Stimulated activated CD8-positive, alpha-beta memory T cell treated with anti-CD3 and anti-CD28 coated beads, Interleukin-12 subunit alpha, Interleukin-12 subunit beta, amount 100 ng/mL, for 24 hours (primary cell): ENCODE data around the gene TLE4.
"Not testable (repeated sequence)": the region's sequence is repeated elsewhere in the genome, so short reads cannot be mapped to it uniquely, and the experiment has no call there.

ENCODE experiments used
- DNase-seq: peaks from one replicate; pipeline ENCODE4 v3.0.0-alpha.2; 2020; ENCODE audit errors: extremely low read depth

Gene TLE4

GRCh38 chr9:79571309-79572031 is at the start of gene TLE4:
TSS of gene TLE4 (plus strand) at chr9:79571965. CDS start at chr9:79572791, 826 bp downstream.
- peak; percentile 99 for DNase-seq

DNA sequence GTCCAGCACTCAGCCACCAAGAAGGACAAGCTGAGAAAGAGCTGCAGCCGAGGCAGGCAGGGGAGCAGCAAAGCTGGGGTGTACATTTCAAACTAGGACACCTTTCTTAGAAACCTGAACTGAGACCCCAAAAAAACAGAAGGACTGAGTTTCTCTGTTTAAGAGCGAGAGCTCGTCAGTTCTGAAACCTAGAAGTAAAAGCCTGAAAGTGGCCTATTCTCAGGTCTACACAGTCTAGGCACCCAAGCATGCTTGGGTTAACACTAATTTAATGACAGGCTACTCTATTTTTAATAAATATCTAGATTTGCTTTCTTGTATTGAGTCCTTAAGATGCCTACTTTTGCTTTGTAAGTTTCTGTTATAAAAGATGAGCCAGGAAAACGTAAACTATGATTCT is 49.0 kb upstream of the TLE4 start:
- no peak for DNase-seq

GRCh38 chr9:79524266-79524665 is 47.5 kb upstream of the TLE4 start:
- no peak for DNase-seq

DNA sequence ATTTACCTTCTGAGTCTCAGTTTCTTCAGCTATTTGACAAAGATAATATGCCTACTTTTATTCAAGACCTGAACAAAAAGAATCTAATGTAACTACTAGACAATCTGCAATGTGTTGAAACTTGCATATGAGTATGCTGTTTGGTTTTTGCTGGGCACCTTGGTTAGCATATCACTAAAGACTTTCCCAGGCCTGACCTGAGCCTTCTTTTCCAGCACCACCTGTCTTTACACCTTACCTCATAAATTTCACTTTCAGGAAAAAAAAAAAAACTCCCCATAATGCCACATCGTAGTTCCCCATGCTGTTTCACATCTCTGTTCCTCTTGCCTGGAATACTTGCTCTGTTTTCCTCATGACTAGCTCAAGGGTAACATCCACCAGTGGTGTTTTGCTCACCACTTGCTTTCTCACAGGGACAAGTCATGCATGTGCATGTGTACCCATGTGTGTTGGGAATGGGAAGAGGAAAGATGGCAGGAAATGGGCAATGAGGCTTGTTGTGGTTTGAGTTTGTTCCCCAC is 45.6 kb upstream of the TLE4 start:
- DNase-seq = no peak

DNA sequence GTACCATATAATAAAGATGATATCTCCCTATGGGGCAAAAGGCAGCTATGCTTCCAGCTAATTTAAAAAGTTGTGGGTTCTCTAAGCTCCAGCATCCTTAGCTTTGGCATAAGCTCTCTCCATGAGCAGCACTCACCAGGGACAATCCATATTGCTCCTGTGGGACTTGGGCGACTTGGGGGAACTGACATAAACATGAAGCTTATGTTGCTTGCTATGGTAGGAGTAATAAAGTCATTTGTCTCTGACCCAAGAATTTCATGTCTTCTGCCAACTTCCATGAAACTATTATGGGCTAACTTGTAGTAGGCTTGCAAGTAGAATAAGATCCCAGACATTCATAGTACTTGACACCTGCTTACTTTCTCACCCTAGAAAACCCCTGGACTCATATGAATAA is 36.2 kb upstream of the TLE4 start:
- no peak for DNase-seq

GRCh38 chr9:79537838-79538237 is 33.9 kb upstream of the TLE4 start:
- no peak for DNase-seq

DNA sequence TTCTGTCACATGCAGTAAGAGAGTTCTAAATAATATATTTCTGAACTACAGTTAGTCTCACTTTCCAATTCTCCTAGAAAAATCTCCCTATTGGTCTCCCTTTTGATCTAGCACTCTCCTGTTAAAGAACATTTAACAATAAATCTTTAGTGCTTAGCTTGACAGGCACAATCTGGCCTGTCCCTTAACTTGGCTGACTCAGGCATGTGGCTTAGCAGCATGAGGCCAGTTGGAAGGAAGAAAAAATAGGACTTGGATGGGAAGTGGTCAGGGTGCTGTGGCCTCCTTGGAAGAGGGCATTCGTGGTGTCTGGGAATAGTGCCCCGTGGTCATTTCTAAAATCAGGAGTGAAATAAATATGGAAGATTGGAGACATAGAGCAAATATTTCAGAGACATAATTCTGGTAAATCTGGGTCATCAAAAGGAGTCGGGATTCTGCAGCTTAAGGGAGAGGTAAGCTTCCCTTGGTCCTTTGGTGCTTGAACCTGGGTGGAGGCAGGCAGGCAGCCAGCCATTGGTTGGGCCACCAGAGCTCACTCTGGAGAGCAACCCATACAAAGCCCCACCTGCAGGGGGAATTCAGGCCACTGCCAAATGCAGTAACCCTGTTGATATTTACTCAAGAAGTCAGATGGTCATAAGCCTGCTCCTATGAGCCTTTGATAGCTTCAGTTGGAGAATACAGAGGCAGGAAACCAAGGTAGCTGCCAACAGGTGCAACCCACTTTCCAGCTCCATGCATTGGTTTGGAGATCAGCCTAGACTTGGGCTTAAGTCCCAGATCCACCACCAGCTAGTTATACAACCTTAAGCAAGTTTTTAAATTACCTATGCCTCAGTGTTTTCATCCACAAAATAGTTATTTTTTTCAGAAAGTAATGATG is 28.8 kb upstream of the TLE4 start:
- no peak for DNase-seq

GRCh38 chr9:79544375-79544774 is 27.4 kb upstream of the TLE4 start:
- DNase-seq = not testable (repeated sequence)

- DNase-seq = no peak
These were observed 20.2 kb upstream of the TLE4 start for GRCh38 chr9:79551586-79551985.

DNA sequence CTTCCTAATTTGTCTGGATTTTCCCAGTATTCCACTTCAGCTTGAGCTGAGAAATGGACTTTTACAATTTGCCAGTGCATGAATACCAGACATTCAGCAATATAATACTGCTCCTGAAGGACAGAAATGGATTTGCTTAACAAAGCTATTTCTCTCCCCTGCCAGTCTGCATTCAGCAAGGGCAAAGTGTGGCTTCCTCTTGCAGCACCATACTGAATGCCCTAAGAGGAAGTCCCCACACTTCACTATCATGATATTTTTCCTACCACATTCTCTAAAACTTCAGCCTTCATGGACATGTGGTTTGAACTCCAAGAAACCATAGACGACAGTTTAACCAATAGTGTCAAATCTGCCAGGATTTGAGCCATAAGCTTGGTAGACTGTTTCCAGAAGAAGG is 19.8 kb upstream of the TLE4 start:
- no peak for DNase-seq

GRCh38 chr9:79555474-79556089 is 16.2 kb upstream of the TLE4 start:
- no peak for DNase-seq

DNA sequence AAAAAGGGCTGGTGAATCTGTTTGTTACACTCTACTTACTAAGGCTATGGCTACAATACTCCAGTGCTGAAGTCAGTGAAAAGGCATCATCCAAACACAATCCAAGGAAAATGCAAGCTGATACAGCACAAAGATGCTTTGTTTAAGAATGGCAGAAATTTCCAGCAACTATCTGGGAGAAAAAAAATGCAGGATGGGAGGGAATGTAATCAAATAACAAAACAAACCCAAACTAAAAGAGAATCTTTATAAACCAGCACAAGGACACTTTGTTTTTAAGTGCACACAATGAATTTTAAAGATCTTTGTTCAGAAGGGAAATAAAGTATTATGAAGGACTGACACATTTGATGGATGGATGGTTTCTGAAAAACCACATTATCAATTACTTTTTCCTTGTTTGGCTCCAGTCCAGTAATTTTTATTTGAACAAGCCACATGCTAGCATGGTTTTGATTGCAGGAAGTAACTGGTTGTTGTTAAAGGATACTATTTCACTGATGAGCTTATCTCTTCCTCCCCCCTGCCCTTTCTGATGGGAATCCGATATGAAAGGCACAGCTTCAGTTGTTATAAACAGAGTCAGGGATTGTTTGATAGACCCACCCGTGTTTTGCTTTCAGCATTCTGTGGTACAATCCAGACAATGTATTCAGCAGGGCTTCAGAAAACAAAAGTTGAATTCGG is 12.1 kb upstream of the TLE4 start:
- no peak for DNase-seq

DNA sequence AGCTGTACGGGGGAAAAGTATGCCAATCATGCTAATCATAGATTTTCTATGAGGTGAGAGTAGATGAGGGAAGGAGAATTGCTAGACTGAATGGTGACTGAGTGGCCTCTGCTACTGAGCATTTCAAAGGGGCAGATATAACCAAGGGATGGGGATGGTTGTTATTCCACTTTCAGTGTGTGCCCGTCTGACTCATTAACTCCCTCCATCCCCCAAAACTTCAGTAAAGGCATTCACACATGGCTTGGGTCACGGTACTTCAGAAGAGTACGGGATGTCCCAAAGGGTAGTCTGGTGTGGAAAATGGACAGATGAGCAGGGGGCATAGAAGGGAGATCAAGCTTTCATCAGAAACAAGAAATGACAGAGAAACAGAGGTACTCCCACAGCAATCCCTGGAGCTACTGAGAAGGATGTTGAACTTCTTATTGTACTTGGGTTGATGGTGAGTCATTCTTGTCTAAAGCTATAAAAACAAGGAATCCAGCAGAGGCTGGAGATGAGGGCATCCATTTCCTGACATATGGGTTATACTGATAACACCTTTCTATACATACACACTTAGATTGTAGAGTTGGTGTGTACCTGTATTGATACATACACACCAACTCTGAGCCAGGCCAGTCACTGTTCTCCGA is 8.9 kb upstream of the TLE4 start:
- DNase-seq = no peak

GRCh38 chr9:79564105-79564504 is 7.7 kb upstream of the TLE4 start:
- no peak for DNase-seq

DNA sequence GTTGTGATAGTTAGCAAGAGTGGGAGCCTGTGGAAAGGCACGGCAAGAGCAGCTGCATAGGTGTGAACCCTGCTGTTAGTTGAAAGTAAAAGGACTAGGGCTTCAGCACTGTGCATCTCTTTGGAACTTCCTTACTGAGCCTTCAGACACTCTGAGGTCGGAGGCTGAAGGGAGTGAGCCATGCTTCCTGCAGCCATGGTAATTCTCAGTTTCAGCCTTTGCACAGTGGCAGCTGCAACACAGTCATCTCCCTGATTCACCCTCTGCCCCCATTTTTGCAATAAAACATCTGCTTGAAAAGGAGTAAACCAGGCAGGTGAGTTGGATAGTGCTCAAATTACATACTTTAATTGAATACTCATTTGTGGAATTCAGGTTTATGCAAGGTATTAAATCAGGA is 6.5 kb upstream of the TLE4 start:
- no peak for DNase-seq

DNA sequence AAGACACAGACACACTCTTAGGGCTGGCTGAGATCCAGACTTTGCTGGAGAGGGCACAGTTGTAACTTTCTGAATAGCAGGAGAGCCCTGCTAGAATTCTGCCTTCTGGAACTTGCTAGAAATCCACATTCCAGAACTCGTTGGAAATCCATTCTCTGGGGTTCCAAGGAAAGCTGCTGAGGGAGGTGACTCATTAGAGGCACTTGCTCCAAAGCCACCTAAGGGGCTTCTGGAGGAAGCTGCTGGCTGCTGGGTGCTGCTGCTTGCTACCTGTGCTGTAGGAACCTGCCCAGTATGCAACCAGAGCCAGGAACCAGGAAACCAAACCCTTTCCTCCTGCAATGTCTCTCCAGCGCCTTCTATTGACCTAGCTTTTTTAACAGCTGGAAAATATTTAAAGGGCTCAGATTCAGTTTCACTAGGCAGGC is 4.1 kb upstream of the TLE4 start:
- no peak for DNase-seq

- no peak for DNase-seq
These were observed 3.2 kb upstream of the TLE4 start for GRCh38 chr9:79568337-79569101.

DNA sequence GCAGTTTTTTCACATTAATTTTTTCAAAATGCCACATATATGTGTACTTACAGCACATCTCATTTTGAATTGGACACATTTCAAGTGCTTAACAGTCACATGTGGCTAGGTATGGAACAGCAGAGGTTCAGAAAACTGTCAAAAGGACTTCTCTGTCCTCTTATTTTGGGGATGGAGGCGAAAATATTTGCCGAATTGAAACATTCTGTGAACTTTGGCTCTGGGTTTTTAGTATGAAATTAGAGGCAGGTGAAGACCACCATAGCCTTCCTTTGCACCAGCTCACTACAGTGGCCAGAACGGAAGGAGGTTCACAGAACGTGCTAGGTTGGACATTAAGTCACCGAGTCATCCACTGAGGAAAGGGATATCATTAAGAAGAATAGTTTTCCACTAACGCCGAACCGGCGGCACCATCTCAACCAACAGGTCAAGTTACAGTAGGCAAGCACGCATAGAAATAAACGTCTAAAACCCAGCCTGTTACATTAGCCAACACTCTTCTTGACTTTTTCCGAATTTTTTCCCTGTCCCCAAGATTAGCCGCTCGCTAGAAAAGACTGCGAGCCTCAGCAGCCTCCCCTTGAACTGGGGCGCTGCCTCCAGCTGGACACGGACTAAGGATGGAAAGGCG is 1.8 kb upstream of the TLE4 start:
- no peak for DNase-seq

DNA sequence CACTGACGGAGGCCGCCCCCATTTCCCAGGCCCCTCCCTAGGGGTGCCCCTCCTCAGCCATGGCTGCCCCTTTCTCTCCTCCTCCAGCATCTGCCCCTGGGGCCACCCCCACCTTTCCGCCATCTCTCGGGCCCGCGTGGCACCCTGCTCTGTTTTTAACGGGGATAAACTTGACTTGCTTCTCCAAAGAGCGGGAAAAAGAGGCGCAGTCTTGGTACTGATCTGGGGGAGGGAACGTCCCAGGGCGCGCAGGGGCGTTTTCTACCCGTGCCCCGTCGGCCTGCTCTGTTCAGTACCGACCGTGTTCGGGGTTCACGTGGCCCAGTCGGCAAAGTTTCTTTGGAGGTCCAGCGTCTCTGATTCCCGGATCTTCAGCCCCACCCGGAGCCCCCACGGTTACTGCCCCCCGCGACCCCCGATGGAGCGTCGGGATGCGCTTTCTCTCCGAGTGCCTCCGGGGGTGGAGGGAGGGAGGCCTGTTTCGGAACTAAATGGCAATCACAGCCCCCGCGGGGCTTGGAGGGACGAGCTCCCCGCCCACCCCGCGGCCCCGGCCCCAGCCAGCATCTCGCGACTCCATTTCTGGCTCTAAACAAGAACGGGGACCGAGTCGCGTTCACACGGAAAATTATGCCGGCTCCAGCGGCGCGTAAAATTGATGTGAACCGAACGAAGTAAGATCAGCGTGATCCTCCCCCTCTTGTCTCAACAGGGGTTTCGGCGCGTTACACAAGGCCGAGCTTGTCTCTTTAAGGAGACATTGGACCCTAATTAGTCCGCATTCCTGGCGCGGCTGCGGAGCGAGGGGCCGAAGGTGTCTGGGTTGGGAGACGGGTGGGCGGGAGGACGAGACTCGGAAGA is 1.1 kb upstream of the TLE4 start:
- no peak for DNase-seq
